Astrocyte of the hippocampus (primary cell): Measurements from ENCODE around the gene GRIN1.

Experiments used
- DNase-seq: peaks from one replicate; pipeline ENCODE4 v3.0.0; 2011; ENCODE audit warnings: low read depth, low spot score

GRIN1 gene

DNA sequence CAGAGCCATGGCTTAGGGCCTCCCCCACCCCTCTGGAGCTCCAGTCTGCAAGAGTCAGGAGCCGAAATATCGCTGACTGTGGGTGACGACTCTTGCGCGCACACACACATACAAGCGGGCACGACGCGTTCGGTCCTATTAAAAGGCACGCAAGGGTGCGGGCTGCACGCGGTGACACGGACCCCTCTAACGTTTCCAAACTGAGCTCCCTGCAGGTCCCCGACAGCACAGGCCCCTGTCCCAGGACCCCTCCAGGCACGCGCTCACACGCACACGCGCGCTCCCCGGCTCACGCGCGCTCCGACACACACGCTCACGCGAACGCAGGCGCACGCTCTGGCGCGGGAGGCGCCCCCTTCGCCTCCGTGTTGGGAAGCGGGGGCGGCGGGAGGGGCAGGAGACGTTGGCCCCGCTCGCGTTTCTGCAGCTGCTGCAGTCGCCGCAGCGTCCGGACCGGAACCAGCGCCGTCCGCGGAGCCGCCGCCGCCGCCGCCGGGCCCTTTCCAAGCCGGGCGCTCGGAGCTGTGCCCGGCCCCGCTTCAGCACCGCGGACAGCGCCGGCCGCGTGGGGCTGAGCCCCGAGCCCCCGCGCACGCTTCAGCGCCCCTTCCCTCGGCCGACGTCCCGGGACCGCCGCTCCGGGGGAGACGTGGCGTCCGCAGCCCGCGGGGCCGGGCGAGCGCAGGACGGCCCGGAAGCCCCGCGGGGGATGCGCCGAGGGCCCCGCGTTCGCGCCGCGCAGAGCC lies at the start of gene GRIN1:
TSS of gene GRIN1 (plus strand) at position 433 of the 746 bp plus-strand sequence. CDS start 333 bp downstream, outside the sequence.
- peak; percentile 78 for DNase-seq

DNA sequence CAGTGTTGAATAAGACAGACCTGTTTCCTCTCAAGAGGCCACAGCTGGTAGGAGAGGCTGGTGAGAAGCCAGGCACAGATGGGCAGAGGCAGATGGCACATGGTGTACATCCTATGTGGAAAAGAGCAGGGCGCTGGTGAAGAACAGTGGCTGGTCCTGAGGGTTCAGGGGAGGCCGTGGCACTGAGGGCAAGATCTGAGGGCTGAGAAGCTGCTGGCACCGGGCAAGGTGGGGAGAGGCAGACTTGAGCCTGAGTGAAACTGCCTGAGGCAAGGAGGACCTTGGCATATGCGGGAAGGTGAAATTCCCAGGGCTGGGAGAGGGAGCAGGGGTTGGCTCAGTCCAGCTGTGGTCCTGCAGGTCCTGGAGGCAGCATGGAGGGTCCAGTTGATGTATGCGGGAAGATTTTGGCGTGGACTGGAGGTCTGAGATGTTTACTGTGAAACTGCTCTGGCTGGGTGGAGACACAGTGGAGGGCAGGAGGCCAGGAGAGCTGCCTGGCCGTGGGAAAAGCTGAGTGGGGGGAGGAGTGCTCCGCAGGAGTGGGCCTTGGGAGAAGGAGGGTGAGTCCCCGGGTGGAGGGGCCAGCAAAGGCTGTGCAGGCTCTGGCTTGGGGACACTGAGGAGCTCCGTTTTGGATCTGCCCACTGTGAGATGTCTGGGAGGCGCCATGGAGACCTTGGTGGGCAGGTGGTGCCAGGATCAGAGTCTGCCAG lies 49.6 kb upstream of the GRIN1 start:
- no peak for DNase-seq

DNA sequence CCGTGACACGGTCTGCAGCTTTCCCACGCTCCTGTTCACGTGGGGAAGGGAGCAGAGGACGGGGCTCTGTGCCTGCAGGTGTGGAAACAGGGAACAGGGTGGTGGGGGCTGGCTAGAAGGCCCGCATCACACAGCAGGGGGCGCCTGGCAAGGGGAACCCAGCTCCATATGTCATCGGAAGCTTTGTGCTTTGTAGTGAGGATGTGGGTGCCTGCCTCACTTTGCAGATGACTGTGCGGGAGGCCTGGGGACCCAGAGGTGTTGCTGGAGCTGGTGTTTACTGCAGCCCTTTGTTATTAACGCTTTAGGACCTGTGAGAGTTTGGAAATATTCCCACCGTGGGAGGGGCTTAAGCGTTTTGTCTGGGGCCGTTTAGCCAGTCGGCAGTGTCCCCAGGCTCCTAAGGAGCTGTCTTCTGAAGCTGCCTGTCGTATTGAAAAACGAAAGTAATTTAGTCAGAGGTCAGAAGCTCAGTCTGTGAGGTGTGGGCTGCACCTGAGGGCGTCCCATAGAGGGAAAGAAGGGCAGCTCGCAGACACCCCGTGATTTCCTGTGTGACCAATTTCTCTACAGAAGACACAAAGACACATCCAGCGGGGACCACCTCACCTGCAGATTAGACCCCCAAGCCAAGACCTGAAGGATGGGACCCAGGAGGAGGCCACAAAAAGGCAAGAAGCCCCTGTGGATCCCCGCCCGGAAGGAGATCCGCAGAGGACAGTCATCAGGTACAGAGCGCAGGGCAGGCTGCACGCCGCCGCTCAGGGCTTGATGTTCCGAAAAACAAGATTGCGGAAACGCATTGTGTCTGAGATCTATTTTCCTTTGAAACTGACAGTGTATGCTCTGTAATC lies 43.1 kb upstream of the GRIN1 start:
- DNase-seq, result no peak

DNA sequence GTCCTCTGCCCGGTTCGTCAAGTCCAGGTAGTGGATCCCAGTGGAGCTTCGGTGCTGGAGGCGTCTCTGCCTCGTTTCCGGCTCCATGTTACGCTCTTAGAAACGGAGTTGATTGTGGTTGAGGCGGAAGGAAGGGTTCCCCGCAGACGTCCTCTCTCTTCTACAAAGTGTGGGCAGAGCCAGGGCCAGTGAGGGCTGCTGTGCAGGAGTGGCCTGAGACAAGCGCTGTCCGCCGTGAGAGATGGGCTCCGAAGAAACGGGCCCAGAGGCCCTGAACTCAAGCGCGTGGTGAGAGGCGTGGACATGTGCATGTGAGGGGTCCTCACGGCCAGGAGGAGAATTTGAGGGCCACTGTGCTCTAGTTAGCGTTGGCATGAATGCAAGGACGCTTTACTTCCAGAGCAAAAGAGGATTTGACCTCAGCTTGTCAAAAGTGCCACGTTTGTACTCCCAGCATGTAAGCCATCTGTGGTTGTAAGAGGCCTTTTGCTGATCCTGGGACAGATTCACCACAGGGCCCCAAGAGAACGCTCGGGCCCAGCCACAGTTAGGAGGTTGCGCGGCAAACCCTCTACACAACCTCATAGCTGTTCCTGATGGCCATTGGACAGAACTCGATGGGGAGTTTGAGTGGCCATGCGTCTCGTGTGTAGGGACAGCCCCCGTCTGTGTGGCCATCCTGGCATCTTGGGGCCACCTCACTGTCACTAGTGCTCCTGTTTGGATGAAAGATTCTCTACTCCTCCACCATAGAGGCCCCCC lies 42.0 kb upstream of the GRIN1 start:
- DNase-seq, result no peak

DNA sequence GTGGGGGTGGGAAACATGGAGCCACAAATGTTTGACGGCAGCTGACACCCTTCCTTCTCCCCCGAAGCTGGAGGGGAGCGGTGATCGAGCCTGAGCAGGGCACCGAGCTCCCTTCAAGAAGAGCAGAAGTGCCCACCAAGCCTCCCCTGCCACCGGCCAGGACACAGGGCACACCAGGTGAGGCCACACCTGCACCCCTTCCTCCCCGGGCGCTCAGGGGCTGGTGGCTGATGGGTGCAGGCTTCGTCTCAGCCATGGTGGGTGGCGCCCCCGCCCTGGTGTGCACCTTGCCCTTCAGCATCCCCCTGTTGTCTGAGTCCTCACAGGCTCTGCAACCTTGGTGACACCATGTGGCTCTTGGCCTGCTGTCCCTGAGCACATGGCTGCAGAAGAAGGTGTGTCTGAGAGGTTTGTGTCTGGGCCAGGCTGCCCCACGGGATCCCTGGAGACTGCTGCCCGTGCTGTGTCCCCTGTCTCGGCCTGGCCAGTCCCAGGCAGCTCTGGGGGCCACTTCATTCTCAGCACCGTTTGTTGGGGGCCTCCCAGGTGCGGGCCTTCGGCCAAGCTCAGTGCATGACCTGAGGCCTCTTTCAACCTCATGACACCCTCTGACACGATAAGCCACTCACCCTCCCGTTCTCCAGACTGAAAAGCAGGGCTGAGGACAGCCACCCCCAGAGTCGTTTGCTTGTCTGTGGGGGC lies 41.0 kb upstream of the GRIN1 start:
- no peak for DNase-seq

DNA sequence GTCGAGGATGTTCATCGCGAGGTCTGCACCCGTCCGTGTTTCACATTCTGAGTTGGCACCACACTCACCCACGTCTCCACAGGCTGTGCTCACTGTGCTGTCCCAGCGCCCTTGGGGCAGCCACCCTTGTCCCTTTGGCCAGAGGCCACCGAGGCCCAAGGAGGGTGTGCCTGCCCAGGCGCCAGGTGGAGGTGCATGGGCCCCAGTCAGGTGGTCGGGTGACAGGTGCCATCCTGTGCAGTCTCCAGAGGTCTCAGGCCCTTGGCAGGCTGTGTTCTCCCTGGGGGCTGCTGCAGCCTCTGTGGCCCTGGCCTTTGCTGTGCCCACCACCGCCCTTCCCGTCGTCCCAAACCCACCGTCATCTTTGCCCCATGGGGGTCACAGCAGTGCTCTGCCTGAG lies 39.7 kb upstream of the GRIN1 start:
- no peak for DNase-seq

DNA sequence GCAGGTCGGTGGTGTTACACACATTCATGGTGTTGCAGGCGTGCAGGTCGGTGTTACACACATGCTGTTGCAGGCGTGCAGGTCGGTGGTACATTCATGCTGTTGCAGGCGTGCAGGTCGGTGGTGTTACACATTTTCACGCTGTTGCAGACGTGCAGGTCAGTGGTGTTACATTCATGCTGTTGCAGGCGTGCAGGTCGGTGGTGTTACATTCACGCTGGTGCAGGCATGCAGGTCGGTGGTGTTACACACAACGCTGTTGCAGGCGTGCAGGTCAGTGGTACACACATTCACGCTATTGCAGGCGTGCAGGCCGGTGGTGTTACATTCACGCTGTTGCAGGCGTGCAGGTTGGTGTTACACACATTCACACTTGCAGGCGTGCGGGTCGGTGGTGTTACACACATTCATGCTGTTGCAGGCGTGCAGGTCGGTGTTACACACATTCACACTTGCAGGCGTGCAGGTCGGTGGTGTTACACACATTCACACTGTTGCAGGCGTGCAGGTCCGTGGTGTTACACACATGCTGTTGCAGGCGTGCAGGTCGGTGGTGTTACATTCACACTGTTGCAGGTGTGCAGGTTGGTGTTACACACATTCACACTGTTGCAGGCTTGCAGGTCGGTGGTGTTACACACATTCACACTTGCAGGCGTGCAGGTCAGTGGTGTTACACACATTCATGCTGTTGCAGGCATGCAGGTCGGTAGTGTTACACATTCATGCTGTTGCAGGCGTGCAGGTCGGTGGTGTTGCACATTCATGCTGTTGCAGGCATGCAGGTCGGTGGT lies 35.6 kb upstream of the GRIN1 start:
- DNase-seq, result no peak

DNA sequence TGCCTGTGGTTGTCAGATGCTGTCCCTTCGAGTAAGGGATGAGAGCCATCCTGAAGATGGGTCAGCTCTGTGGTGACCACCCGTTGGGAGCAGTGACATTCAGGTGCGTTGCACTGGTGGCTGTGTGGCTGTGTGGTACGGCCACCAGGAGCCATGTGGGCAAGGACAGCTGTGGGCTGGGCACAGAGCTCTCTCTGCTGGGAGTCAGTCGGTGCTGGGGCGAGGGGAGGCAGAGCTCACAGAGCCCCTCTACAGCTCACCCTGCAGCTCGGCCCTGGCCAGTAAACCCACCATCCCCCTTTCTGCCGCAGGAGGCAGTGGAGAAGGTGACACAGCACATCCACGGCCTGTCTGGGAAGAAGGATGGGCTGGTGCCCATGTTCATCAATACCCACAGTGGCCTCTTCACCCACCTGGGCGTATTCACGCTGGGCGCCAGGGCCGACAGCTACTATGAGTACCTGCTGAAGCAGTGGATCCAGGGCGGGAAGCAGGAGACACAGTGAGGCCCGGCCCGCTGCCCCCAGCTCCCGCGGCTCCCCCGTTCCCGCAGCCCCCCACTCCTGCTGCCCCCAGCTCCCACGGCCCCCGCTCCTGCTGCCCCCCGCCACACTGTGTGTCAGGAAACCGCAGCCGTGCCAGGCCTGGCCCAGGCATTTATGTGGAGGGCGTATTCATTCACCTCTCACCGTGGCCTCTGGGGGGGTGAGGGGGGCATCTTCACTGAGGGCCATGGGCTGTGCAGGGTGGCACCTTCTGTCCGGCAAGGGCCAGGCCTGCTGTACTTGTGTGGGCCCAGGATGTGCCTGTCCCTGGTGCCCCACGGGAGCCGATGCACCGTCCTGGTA lies 32.9 kb upstream of the GRIN1 start:
- DNase-seq, result no peak

DNA sequence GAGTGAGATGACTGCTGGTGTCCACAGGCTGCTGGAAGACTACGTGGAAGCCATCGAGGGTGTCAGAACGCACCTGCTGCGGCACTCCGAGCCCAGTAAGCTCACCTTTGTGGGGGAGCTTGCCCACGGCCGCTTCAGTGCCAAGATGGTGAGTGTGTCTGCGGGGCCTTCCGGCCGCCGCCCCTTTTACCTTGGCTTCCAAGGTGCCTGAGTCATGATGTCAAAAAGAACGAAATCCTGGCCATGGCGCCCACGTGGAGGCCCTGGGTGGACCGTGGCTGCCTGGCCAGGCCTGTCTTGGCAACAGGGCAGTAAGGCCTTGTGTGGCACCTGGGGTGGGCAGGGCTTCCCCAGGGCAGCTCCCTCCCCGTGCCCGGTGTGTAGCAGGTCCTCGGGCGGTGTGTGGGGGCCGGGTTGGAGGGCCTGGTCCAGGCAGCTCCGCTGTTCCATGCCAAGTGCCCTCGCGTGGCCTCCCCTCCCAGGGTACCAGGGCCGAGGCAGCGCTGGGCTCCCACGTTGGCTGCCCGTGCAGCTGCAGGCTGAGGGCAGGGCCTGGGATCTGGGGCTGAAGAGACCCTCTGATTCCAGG lies 32.2 kb upstream of the GRIN1 start:
- no peak for DNase-seq

DNA sequence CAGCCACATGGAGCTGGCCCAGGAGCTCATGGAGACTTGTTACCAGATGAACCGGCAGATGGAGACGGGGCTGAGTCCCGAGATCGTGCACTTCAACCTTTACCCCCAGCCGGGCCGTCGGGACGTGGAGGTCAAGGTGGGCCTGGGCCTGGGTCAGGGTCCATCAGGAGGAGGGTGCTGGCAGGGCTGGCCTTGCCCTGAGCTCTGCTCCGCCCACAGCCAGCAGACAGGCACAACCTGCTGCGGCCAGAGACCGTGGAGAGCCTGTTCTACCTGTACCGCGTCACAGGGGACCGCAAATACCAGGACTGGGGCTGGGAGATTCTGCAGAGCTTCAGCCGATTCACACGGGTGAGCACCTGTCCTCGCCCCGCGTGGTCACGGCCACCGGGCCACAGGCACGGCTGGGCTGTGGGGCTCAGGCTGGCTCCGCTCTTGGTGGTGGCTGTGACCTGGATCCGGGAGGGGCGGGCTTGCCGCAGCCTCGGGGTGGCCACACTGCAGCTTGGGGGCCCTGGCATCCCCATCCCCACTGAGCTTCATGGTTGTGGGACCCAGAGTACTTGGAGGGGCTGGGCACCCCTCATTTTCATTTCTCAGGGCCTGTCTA lies 31.5 kb upstream of the GRIN1 start:
- DNase-seq, result no peak

DNA sequence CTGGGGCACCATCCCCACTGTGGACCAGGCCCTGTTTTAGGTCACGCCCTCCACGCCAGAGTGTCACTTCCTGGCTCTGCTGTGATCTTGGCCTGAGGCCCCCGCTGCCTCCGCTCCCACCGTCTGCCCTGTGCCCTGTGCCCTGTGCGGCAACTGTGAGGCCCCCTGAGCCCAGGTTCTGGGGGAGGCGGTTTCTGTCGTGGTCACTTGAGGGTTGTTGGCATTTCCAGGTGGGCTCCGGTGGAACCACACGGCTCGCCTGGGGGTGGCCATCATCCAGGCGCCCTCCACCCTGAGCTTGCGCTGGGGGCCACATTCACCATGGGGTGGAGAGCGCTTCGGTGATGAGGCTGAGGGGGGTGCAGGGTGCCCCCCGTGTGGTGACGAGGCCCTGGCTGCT lies 31.0 kb upstream of the GRIN1 start:
- no peak for DNase-seq

DNA sequence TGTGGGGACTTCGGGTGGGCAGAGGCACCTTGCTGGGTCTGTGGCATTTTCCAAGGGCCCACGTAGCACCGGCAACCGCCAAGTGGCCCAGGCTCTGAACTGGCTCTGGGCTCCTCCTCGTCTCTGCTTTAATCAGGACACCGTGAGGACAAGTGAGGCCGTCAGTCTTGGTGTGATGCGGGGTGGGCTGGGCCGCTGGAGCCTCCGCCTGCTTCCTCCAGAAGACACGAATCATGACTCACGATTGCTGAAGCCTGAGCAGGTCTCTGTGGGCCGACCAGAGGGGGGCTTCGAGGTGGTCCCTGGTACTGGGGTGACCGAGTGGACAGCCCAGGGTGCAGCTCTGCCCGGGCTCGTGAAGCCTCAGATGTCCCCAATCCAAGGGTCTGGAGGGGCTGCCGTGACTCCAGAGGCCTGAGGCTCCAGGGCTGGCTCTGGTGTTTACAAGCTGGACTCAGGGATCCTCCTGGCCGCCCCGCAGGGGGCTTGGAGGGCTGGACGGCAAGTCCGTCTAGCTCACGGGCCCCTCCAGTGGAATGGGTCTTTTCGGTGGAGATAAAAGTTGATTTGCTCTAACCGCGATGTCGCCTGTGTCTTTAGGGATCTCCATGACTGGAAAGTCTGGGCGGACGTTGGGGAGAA lies 30.2 kb upstream of the GRIN1 start:
- no peak for DNase-seq

DNA sequence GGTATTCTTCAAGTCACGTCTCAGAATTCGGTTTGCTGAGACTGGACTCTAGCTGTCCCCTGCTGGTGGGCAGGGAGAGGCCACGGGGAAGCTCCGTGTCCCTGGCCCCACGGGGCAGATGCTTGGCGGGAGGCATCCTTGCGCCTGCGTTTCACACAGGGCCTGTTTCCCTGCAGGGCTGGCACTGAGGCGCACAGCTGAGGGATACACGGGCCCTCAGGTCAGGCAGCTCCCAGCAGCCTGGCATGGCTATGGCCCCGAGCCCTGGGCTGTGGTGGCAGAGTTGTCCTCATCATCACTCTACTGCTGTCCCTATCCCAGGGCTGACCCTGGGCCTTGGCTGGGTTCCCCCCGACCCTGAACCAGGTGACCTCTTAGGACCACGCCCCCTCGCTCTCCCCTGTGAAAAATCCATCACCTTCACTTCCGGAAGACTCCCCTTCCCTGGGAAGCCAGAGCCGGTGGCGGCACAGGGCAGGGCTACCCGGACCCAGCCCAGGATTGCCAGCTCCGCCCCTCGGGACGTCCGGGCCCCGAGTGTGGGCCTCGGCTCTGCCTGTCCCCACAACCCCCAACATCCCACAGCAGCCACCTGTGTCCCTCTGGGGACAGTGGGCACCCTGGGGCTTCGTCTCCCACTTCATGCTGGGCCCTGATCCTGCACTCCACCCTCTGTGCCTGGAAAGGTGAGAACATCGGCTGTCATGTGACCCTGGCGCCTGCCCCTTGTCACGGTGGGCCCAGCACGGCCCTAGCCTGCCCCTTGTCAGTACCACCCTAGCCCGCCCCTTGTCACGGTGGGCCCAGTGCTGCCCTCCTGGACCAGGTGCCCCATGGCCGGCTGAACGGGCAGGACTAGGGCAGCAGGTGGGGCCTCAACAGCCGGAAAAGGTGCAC lies 29.5 kb upstream of the GRIN1 start:
- no peak for DNase-seq

DNA sequence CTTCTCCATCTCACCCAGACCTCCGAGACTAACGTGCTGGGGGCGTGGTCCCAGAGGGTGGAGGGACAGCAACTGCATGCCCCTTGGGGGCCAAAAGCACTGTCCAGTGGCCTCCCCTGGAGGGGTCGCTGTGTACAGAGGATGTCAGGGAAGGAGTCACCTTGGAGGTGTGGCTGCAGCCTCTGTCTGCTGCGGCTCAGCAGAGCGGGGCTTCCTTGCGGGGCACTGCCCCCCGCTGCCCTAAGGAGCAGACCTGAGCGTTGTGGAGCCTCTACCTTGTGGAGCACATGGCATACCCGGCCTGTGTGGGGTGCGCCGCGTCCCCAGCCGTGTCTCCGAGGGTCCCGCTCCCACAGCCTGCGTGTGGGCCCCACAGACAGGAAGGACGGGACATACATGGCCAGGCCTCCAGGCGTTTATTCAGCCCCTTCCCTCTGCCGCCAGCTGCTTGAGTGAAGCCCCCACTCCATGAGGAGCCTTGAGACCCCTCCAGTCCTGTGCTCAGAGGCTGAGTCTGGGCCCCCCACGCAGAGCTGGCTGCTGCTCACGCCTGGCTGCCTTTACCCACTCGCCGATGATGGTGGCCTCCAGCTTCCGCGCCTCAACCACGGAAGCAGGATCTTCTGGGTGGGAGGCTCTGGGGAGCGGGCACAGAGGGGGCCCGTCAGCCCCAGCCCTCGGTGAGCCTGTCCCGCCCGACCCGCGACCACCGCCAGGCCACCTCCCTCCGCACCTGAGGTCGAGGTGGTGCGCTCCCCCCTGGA lies 28.6 kb upstream of the GRIN1 start:
- no peak for DNase-seq

DNA sequence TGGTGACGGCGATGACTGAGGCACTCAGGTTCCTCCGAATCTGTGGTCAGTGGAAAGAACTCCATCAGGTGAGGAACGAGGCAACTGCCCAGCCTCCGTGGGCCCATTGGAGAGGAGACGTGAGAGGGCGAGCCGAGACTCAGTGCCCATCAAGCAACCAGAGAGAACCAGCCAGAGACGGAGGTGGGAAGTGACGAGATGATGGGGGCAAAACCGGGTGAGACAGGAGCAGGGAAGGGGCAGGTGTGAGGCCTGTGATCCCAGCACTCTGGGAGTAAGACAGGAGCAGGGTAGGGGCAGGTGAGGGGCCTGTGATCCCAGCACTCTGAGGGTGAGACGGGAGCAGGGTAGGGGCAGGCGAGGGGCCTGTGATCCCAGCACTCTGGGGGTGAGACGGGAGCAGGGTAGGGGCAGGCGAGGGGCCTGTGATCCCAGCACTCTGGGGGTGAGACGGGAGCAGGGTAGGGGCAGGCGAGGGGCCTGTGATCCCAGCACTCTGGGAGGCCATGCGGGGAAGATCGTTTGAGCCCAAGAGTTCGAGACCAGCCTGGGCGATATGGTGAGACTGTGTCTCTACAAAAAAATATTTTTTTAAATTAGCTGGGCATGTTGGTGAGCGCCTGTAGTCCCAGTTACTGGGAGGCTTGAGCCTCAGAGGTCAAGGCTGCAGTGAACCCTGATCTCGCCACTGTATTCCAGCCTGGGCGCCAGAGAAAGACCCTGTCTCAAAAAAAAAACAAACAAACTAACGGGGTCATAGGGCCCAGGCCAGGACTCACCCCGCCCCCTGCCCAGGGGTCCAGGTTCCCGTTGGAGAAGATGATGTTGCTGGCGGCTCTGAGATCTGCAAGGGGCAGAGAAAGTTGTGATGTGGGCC lies 27.8 kb upstream of the GRIN1 start:
- no peak for DNase-seq
